WERI-Rb-1 (cell line): Measurements from ENCODE around the gene DPEP2.
A peak's percentile ranks its signal among the peaks of the same experiment; 100 is the strongest.

Source experiments
- DNase-seq: peaks from one replicate; pipeline ENCODE4 v3.0.0-alpha.2; 2020
- H3K27ac ChIP-seq: fragments of 250-450 bp; sonication (Bioruptor Pico); 2 replicates; pipeline ENCODE4 v1.5.1; 2020; ENCODE audit warnings: mild to moderate bottlenecking, moderate library complexity
- H3K27me3 ChIP-seq: fragments of 250-450 bp; sonication (Bioruptor Pico); 2 replicates; pipeline ENCODE4 v1.5.1; 2021; ENCODE audit warnings: mild to moderate bottlenecking, low read depth, moderate library complexity; ENCODE audit not compliant: insufficient read depth, severe bottlenecking
- H3K36me3 ChIP-seq: fragments of 250-450 bp; sonication (Bioruptor Pico); 2 replicates; pipeline ENCODE4 v1.5.1; 2020; ENCODE audit warnings: mild to moderate bottlenecking, moderate library complexity
- H3K4me3 ChIP-seq: 2 replicates; pipeline ENCODE4 v1.5.1; 2011; ENCODE audit warnings: low read depth, mild to moderate bottlenecking, control low read depth, low read length
- H3K9me3 ChIP-seq: fragments of 250-450 bp; sonication (Bioruptor Pico); 2 replicates; pipeline ENCODE4 v1.5.1; 2021; ENCODE audit warnings: mild to moderate bottlenecking, moderate library complexity; ENCODE audit not compliant: severe bottlenecking
- TF ChIP-seq, protein P1 (sequence below): IDR thresholded peaks from 2 replicates; pipeline ENCODE4 v1.5.1; 2011; ENCODE audit warnings: low read depth, mild to moderate bottlenecking, control low read depth, inconsistent platforms, low read length

Gene DPEP2

DNA sequence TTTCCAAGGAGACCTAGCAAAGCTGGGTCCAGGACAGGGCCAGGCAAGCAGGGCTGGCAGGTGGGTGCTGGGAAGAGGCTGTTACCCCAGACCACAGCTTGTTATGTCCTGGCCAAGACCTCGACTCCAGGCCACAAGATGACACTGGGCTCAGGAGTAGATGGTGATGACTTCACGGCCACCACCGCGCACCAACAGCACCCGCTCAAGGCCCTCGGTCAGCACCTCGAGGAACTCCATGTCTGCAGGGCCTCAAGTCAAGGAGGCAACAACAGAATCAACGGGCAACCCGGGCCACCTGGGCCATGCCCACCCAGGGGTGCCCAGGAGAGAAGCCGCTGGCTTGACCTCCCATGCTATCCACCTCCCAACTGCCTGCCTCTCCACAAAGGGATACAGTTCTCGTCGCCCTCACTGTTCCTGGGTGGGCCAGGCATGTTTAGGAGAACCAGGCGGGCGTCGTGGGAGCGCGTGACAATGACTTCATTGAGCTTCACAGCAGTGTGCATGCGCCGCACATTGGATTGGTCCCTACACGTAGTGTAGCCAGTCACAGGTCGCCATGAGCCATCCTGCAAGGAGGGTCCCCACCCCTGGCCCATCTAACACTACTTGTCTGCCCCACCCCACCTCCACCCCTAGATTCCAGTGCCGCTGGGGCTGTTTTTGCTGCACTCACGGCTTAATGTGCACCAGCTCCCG is 54.4 kb downstream of the DPEP2 start:
- TF ChIP-seq, protein P1, sequence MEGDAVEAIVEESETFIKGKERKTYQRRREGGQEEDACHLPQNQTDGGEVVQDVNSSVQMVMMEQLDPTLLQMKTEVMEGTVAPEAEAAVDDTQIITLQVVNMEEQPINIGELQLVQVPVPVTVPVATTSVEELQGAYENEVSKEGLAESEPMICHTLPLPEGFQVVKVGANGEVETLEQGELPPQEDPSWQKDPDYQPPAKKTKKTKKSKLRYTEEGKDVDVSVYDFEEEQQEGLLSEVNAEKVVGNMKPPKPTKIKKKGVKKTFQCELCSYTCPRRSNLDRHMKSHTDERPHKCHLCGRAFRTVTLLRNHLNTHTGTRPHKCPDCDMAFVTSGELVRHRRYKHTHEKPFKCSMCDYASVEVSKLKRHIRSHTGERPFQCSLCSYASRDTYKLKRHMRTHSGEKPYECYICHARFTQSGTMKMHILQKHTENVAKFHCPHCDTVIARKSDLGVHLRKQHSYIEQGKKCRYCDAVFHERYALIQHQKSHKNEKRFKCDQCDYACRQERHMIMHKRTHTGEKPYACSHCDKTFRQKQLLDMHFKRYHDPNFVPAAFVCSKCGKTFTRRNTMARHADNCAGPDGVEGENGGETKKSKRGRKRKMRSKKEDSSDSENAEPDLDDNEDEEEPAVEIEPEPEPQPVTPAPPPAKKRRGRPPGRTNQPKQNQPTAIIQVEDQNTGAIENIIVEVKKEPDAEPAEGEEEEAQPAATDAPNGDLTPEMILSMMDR: no peak
- Histone ChIP-seq H3K9me3 (no peaks in the 10 kb centered on the region), H3K36me3 (peaks cover 7% of the 10 kb centered on the region), H3K27me3 (no peaks in the 10 kb centered on the region), H3K4me3 (no peak overlapping the region), H3K27ac (no peak overlapping the region)
- no peak for DNase-seq

DNA sequence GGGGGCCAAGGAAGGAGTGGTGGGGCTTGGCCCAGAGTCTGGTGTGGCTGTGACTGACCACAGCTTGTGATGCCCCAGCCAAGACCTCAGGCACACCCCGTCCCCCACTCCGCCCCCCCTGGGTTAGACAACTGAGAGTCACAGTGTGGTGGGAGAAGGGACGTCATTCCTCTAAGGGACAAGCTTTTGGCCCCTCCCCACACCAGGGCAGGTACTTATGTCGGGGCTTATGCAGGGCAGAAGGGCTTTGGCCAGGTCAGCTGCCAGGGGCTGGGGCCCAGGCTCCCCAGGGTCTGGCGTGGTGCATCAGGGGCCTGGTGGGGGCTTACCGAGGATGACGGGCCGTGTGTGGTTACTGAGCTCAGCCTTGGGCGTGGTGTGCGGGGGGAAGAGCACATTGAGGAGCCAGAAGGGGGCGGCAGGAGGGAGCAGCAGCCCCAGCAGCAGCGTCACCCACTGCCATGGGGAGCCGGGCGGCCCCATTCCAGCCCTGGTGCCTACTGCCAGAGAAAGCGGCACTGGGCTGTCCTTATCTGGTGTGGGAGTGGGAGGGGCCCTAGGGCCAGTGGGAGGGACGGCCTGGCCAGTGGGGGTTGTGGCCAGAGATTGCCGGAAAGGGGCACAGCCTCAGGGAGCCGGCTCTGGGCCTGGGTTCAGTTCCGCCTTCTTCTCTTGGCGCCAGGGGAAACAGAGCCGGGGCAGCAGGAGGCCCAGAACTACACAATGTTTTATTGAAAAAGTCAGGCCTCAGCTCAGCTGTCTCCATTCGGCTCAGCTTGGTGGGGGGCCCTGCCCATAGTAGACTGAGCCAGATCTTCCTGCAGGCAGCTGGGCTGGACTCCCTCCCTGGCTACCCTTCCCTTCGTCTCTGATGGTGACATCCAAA is 55.4 kb downstream of the DPEP2 start, which contains the start of gene LCAT:
TSS of gene LCAT (minus strand) at position 502 of the 886 bp plus-strand sequence. CDS start at position 483, 19 bp downstream.
- DNase-seq: no peak

DNA sequence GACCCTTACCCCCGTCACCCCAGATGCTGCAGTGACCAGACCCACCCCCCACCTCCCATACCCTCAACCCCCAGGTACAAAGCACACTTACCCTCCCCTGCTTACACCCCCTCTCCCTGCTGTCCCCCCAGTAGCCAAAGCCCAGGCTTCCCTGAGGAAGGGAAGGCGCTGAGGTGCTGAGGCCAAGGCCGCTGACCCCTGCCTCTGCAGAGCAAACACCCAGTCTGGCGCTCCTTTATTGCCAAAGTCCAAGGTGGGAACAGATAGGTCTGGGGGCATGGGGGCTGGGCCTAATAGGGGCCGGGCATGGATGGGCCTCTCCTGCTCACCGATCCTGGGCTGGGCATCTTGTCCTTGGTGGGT is 56.0 kb downstream of the DPEP2 start:
- Histone ChIP-seq H3K27me3 (no peaks in the 10 kb centered on the region), H3K4me3 (no peak overlapping the region), H3K27ac (no peak overlapping the region), H3K9me3 (no peaks in the 10 kb centered on the region), H3K36me3 (peaks cover 7% of the 10 kb centered on the region)
- DNase-seq: no peak
- TF ChIP-seq, protein P1: no peak

More for the DNA sequence above, 55.4 kb downstream of the DPEP2 start, which contains the start of gene LCAT:
- Histone ChIP-seq H3K4me3 (no peak within 1 kb of the TSS), H3K27me3 (no peaks in the 10 kb centered on the region), H3K27ac (no peak within 1 kb of the TSS), H3K9me3 (no peaks in the 10 kb centered on the region), H3K36me3 (peaks cover 7% of the 10 kb centered on the region)
- TF ChIP-seq, protein P1: 0 out of 2 replicates have a peak, but pooled peaks have one; percentile 13

- no peaks in the 10 kb centered on the region for H3K9me3 ChIP-seq
- no peak for DNase-seq
- no peak overlapping the region for H3K4me3 ChIP-seq
- H3K36me3 ChIP-seq: peaks cover 7% of the 10 kb centered on the region
- no peaks in the 10 kb centered on the region for H3K27me3 ChIP-seq
- H3K27ac ChIP-seq: no peak overlapping the region
- TF ChIP-seq, protein P1: no peak
Measured at GRCh38 chr16:67942510-67943255, 56.6 kb downstream of the DPEP2 start.

- no peaks in the 10 kb centered on the region for H3K27me3 ChIP-seq
- DNase-seq: peak; percentile 58
- no peak overlapping the region for H3K27ac ChIP-seq
- no peaks in the 10 kb centered on the region for H3K9me3 ChIP-seq
- TF ChIP-seq, protein P1: peak; percentile 94
- no peak overlapping the region for H3K4me3 ChIP-seq
- peaks cover 7% of the 10 kb centered on the region for H3K36me3 ChIP-seq
Measured at GRCh38 chr16:67942200-67942509, 57.1 kb downstream of the DPEP2 start.
